ENCODE results near the gene THOP1.

THOP1 gene

GRCh38 chr19:2804156-2805004 is 19.1 kb downstream of the THOP1 start:
- no peak for DNase-seq

GRCh38 chr19:2805261-2805900 is 20.1 kb downstream of the THOP1 start:
- DNase-seq, result no peak

GRCh38 chr19:2805991-2806649 is 20.8 kb downstream of the THOP1 start:
- no peak for DNase-seq

GRCh38 chr19:2806736-2807378 is 21.6 kb downstream of the THOP1 start:
- no peak for DNase-seq

GRCh38 chr19:2807379-2808128 is 22.3 kb downstream of the THOP1 start:
- no peak for DNase-seq

- DNase-seq, result no peak
Observed at GRCh38 chr19:2808129-2808941, 23.0 kb downstream of the THOP1 start.

- DNase-seq, result no peak
Observed at GRCh38 chr19:2809387-2810140, 24.3 kb downstream of the THOP1 start.

GRCh38 chr19:2810141-2811091 is 25.1 kb downstream of the THOP1 start:
- DNase-seq, result no peak

- no peak for DNase-seq
Observed at GRCh38 chr19:2811221-2811722, 26.0 kb downstream of the THOP1 start.

- DNase-seq, result no peak
Observed at GRCh38 chr19:2811735-2812413, 26.6 kb downstream of the THOP1 start.

- DNase-seq, result no peak
Observed at GRCh38 chr19:2812414-2813234, 27.3 kb downstream of the THOP1 start.

- no peak for DNase-seq
Observed at GRCh38 chr19:2813235-2814160, 28.2 kb downstream of the THOP1 start.

GRCh38 chr19:2814426-2814825 is 29.1 kb downstream of the THOP1 start:
- DNase-seq, result no peak

- no peak for DNase-seq
Observed at GRCh38 chr19:2815191-2815614, 29.9 kb downstream of the THOP1 start.

GRCh38 chr19:2815923-2816322 is 30.6 kb downstream of the THOP1 start:
- DNase-seq, result no peak

- DNase-seq, result no peak
Observed at GRCh38 chr19:2816641-2817040, 31.3 kb downstream of the THOP1 start.
